Smooth muscle cell (in vitro differentiated cells): Measurements from ENCODE around the gene PPP1R1B. TPM values are rescaled to one million over a fixed set of nuclear protein-coding genes. Genes with fewer than 3 reads are reported as not detected.

Experiments
- DNase-seq: peaks from one replicate; lab custom pipeline; 2025; ENCODE audit not compliant: unreplicated experiment; lab: John Stamatoyannopoulos, UW
- H2AFZ ChIP-seq: fragments of 200-600 bp; sonication (generic); 2 replicates; pipeline ENCODE4 v1.6.0; 2016; ENCODE audit warnings: antibody characterized with exemption, low read depth, mild to moderate bottlenecking
- H3F3A ChIP-seq: fragments of 200-600 bp; sonication (generic); 2 replicates; pipeline ENCODE4 v1.6.0; 2017; ENCODE audit warnings: antibody characterized with exemption, low read depth
- H3K27ac ChIP-seq: fragments of 200-600 bp; sonication (generic); 2 replicates; pipeline ENCODE4 v1.5.1; 2016; ENCODE audit warnings: low read depth, mild to moderate bottlenecking
- H3K27me3 ChIP-seq: fragments of 200-600 bp; sonication (generic); 2 replicates; pipeline ENCODE4 v1.6.1; 2016; ENCODE audit warnings: low read depth, mild to moderate bottlenecking
- H3K36me3 ChIP-seq: fragments of 200-600 bp; sonication (generic); 2 replicates; pipeline ENCODE4 v1.5.1; 2016; ENCODE audit warnings: low read depth
- H3K4me1 ChIP-seq: fragments of 200-600 bp; sonication (generic); 2 replicates; pipeline ENCODE4 v1.5.1; 2016; ENCODE audit warnings: low read depth
- H3K4me2 ChIP-seq: fragments of 200-600 bp; sonication (generic); 2 replicates; pipeline ENCODE4 v1.6.0; 2016; ENCODE audit warnings: mild to moderate bottlenecking
- H3K4me3 ChIP-seq: fragments of 200-600 bp; sonication (generic); 2 replicates; pipeline ENCODE4 v1.5.1; 2016; ENCODE audit warnings: mild to moderate bottlenecking
- H3K79me2 ChIP-seq: fragments of 200-600 bp; sonication (generic); 2 replicates; pipeline ENCODE4 v1.6.0; 2016; ENCODE audit warnings: low read depth, mild to moderate bottlenecking
- H3K9ac ChIP-seq: fragments of 200-600 bp; sonication (generic); 2 replicates; pipeline ENCODE4 v1.6.0; 2016; ENCODE audit warnings: low read depth
- H3K9me3 ChIP-seq: fragments of 200-600 bp; sonication (generic); replicated peaks from 2 replicates; pipeline ENCODE4 v1.5.1; 2016; ENCODE audit warnings: low read depth
- H4K20me1 ChIP-seq: fragments of 200-600 bp; sonication (generic); 2 replicates; pipeline ENCODE4 v1.6.0; 2016; ENCODE audit warnings: low read depth
- WGBS: methylation state at CpG from one replicate; pipeline ENCODE4 v1.1.7; 2016; ENCODE audit warnings: low lambda C conversion rate; 5-methylcytosine and 5-hydroxymethylcytosine counted together
- polyA plus RNA-seq: library from polyadenylated mRNA; unstranded; fragments of >200 nt; fragmentation: Nextera tagmentation; extraction: Ambion mirVana; gene quantifications from 2 replicates; pipeline ENCODE4 v1.2.1, GENCODE V29; 2016
- total RNA-seq: library from RNA; depleted of rRNA; stranded (reverse); fragments of >200 nt; gene quantifications from 2 replicates; pipeline ENCODE4 v1.2.3, GENCODE V29; 2014
- TF ChIP-seq, protein P1 (sequence below): fragments of 200-600 bp; sonication (generic); IDR thresholded peaks from 2 replicates; pipeline ENCODE4 v1.5.1; 2017; ENCODE audit warnings: borderline replicate concordance, mild to moderate bottlenecking, antibody characterized with exemption; ENCODE audit not compliant: insufficient read depth, poor library complexity, severe bottlenecking

PPP1R1B gene
- total and polyA plus RNA-seq, 2 experiments from 2014 or later, result not detected

- no peaks in the 10 kb centered on the region for H3K4me1 ChIP-seq
- no peaks in the 10 kb centered on the region for H3K79me2 ChIP-seq
- TF ChIP-seq, protein P1, sequence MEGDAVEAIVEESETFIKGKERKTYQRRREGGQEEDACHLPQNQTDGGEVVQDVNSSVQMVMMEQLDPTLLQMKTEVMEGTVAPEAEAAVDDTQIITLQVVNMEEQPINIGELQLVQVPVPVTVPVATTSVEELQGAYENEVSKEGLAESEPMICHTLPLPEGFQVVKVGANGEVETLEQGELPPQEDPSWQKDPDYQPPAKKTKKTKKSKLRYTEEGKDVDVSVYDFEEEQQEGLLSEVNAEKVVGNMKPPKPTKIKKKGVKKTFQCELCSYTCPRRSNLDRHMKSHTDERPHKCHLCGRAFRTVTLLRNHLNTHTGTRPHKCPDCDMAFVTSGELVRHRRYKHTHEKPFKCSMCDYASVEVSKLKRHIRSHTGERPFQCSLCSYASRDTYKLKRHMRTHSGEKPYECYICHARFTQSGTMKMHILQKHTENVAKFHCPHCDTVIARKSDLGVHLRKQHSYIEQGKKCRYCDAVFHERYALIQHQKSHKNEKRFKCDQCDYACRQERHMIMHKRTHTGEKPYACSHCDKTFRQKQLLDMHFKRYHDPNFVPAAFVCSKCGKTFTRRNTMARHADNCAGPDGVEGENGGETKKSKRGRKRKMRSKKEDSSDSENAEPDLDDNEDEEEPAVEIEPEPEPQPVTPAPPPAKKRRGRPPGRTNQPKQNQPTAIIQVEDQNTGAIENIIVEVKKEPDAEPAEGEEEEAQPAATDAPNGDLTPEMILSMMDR, result no peak
- no peak overlapping the region for H3K4me3 ChIP-seq
- no peak overlapping the region for H2AFZ ChIP-seq
- H3K36me3 ChIP-seq, result no peaks in the 10 kb centered on the region
- no peak overlapping the region for H3K9ac ChIP-seq
- H4K20me1 ChIP-seq, result no peaks in the 10 kb centered on the region
- H3K4me2 ChIP-seq, result no peak overlapping the region
- H3K9me3 ChIP-seq, result no peaks in the 10 kb centered on the region
- 21% methylated on average over 8 of the region's 11 CpGs for WGBS
- H3F3A ChIP-seq, result no peaks in the 10 kb centered on the region
- no peak for DNase-seq
- H3K27ac ChIP-seq, result no peak overlapping the region
- peaks cover 99% of the 10 kb centered on the region for H3K27me3 ChIP-seq
Observed at GRCh38 chr17:39595928-39596510, 30.7 kb upstream of the PPP1R1B start.

DNA sequence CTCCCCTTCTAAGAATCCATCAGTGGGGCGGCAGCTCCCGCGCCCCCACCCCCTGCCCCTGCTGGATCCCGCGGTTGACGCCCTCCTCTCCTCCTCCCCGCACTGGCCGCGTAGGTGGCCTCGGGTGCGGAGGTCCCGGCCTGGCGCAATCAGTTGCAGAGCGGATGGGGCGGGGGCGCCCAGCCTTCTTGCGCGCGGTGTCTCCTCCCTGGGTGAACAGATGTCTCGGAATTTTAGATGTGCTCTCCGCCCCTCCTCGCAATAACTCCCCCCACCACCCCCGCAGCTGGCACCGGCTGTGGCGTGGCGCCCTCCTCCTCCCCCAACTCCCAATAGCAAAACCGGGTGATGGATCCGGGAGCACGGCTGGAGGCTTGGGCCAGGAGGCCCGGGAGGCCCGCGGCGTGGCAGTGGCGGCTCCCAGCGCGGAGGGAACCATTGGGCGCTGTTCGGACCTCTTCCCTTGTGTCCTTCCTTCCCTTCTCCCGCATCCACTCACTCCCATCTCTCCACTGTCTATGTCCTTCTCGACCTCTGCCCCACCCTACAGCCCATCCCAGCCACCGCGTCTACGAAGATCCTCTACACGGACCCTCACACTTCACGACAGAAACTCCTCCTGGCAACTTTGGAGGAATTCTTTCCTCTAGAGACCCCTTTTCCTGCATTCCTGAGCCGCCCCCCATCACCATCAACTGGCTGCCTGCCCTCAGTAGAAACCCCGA, 30.0 kb upstream of the PPP1R1B start:
- H2AFZ ChIP-seq, result no peak overlapping the region
- no peaks in the 10 kb centered on the region for H4K20me1 ChIP-seq
- H3K27ac ChIP-seq, result no peak overlapping the region
- no peak overlapping the region for H3K4me2 ChIP-seq
- H3K79me2 ChIP-seq, result no peaks in the 10 kb centered on the region
- TF ChIP-seq, protein P1, result no peak
- no peaks in the 10 kb centered on the region for H3F3A ChIP-seq
- peaks cover 99% of the 10 kb centered on the region for H3K27me3 ChIP-seq
- no peak overlapping the region for H3K9ac ChIP-seq
- H3K4me3 ChIP-seq, result no peak overlapping the region
- no peaks in the 10 kb centered on the region for H3K9me3 ChIP-seq
- H3K4me1 ChIP-seq, result no peaks in the 10 kb centered on the region
- 4% methylated on average over 20 of the region's 47 CpGs for WGBS
- no peak for DNase-seq
- H3K36me3 ChIP-seq, result no peaks in the 10 kb centered on the region

- 16% methylated on average over 22 of the region's 22 CpGs for WGBS
Observed at GRCh38 chr17:39597372-39598046, 29.2 kb upstream of the PPP1R1B start.

More at GRCh38 chr17:39597372-39598046, 29.2 kb upstream of the PPP1R1B start:
- H4K20me1 ChIP-seq, result no peaks in the 10 kb centered on the region
- H3K4me3 ChIP-seq, result no peak overlapping the region
- no peaks in the 10 kb centered on the region for H3K36me3 ChIP-seq
- TF ChIP-seq, protein P1, result no peak
- H2AFZ ChIP-seq, result no peak overlapping the region
- H3K79me2 ChIP-seq, result no peaks in the 10 kb centered on the region
- no peaks in the 10 kb centered on the region for H3K9me3 ChIP-seq
- no peaks in the 10 kb centered on the region for H3K4me1 ChIP-seq
- H3F3A ChIP-seq, result no peaks in the 10 kb centered on the region
- H3K27ac ChIP-seq, result no peak overlapping the region
- H3K27me3 ChIP-seq, result peaks cover 99% of the 10 kb centered on the region
- no peak for DNase-seq
- no peak overlapping the region for H3K4me2 ChIP-seq
- no peak overlapping the region for H3K9ac ChIP-seq
